ENCODE results near the gene RAB7B. TPM values are rescaled to one million over a fixed set of nuclear protein-coding genes. Genes with fewer than 3 reads are reported as not detected.

Gene RAB7B
- total and polyA plus RNA-seq, 2 of the 13 experiments (the other 11 are each of a cell fraction or from before 2014, with no cell fraction given), result 0.05 to 0.46 TPM

GRCh38 chr1:206048582-206048981 lies 45.4 kb upstream of the RAB7B start (continued):
- TF ChIP-seq GRHL1 (CRISPR knock-in tag; conservative IDR thresholded peaks at IDR 0.05), result no peak
- no peak for TF ChIP-seq TIGD3 (CRISPR knock-in tag; IDR thresholded peaks at IDR 0.05; ENCODE audit: borderline replicate concordance)
- peak; percentile 48; the same call in 1 of the 2 replicates for TF ChIP-seq ZNF605 (CRISPR knock-in tag; IDR thresholded peaks at IDR 0.05)
- TF ChIP-seq THAP7 (CRISPR knock-in tag; IDR thresholded peaks at IDR 0.05), result no peak
- no peak for TF ChIP-seq NFYB (CRISPR knock-in tag; IDR thresholded peaks at IDR 0.05)
- TF ChIP-seq WIZ (CRISPR knock-in tag; IDR thresholded peaks at IDR 0.05), result no peak
- no peak for TF ChIP-seq NFE2L2 (IDR thresholded peaks at IDR 0.05; ENCODE audit: low read length)
- no peak for TF ChIP-seq PAWR (CRISPR knock-in tag; IDR thresholded peaks at IDR 0.05; ENCODE audit: borderline replicate concordance)
- TF ChIP-seq SYNCRIP (IDR thresholded peaks at IDR 0.05; ENCODE audit: insufficient read depth, low read depth, low read length), result no peak
- no peak for TF ChIP-seq MIER2 (CRISPR knock-in tag; IDR thresholded peaks at IDR 0.05)
- no peak for TF ChIP-seq MAFF (IDR thresholded peaks at IDR 0.05; ENCODE audit: low read depth, low read length)
- no peak for TF ChIP-seq ZNF746 (CRISPR knock-in tag; IDR thresholded peaks at IDR 0.05)
- no peak for TF ChIP-seq HHEX (CRISPR knock-in tag; IDR thresholded peaks at IDR 0.05)
- no peak for TF ChIP-seq RFX3 (CRISPR knock-in tag; IDR thresholded peaks at IDR 0.05)
- TF ChIP-seq YEATS4 (CRISPR knock-in tag; IDR thresholded peaks at IDR 0.05; ENCODE audit: borderline replicate concordance), result peak; percentile 70; the same call in 1 of the 2 replicates
- no peak for TF ChIP-seq ZNF256 (CRISPR knock-in tag; conservative IDR thresholded peaks at IDR 0.05)
- peak; percentile 87 for TF ChIP-seq ZNF740 (CRISPR knock-in tag; IDR thresholded peaks at IDR 0.05)
- TF ChIP-seq BHLHE40 (IDR thresholded peaks at IDR 0.05; ENCODE audit: low read length), result no peak
- 0 out of 4 replicates have a peak, but pooled peaks of 1 of the 2 experiments have one; percentile 23 for TF ChIP-seq KLF16 (CRISPR knock-in tag; IDR thresholded peaks at IDR 0.05)
- TF ChIP-seq MTF2 (CRISPR knock-in tag; IDR thresholded peaks at IDR 0.05; ENCODE audit: borderline replicate concordance), result no peak
- no peak for TF ChIP-seq ZHX2 (IDR thresholded peaks at IDR 0.05; ENCODE audit: low read depth)
- TF ChIP-seq ZHX2 (CRISPR knock-in tag; IDR thresholded peaks at IDR 0.05; ENCODE audit: borderline replicate concordance), result no peak
- TF ChIP-seq ZNF878 (CRISPR knock-in tag; IDR thresholded peaks at IDR 0.05), result no peak
